ENCODE measurements around the gene GFAP.

GRCh38 chr17:44906763-44907728, 8.3 kb downstream of the GFAP start:
- TF ChIP-seq EZH2 (IDR thresholded peaks at IDR 0.05; ENCODE audit: borderline replicate concordance) (no peak), EZH2phosphoT487 (IDR thresholded peaks at IDR 0.05; ENCODE audit: low read depth, severe bottlenecking, unreplicated experiment) (no peak), CTCF (IDR thresholded peaks at IDR 0.05; ENCODE audit: poor library complexity) (no peak)
